HCT116 (cell line): ENCODE results near the gene PHF5A. TPM values are rescaled to one million over a fixed set of nuclear protein-coding genes. Genes with fewer than 3 reads are reported as not detected.

ENCODE experiments used
- ATAC-seq: fragments of 200-7000 bp; cut with Tn5 transposase; 2 replicates; pipeline ENCODE4 v1.9.1; 2020; ENCODE audit warnings: mild to moderate bottlenecking, moderate library complexity
- BruUV-seq: library from RNA; stranded (reverse); fragments of 400-500 nt; replicated peaks from 2 replicates; lab custom pipeline; 2021; lab: Mats Ljungman, UMichigan
- CTCF ChIA-PET: fragments of 300-600 bp; sonication (Branson Sonifier 250); formaldehyde crosslinking; loops from one replicate; lab custom pipeline; 2021; ENCODE audit warnings: antibody characterized with exemption; lab: Charles Lee
- POLR2A ChIA-PET: fragments of 300-600, 350-600 bp; sonication (Branson Sonifier 250); formaldehyde crosslinking; loops from one replicate; lab custom pipeline; 2021; ENCODE audit warnings: antibody characterized with exemption; lab: Charles Lee
- RAD21 ChIA-PET, 2 experiments: fragments of 300-600 bp; sonication (Branson Sonifier 250); formaldehyde crosslinking; loops; one replicate each; lab custom pipeline; 2023; ENCODE audit warnings: low total read pairs in 2 of 2; ENCODE audit not compliant: uncharacterized antibody in 2 of 2, unreplicated experiment in 2 of 2, low non-redundant PET in 1 of 2; lab: Charles Lee
- DNase-seq: peaks from one replicate; pipeline ENCODE4 v3.0.0-alpha.2; 2010; ENCODE audit warnings: low read depth, low spot score
- H2AFZ ChIP-seq: fragments of 200-600 bp; shearing (Covaris generic), sonication (generic); 2 replicates; pipeline ENCODE4 v1.6.1; 2017; ENCODE audit warnings: low read depth, mixed run types, mixed read lengths, antibody characterized with exemption, low read length; ENCODE audit not compliant: poor library complexity, severe bottlenecking
- H3K27ac ChIP-seq: 2 replicates; pipeline ENCODE4 v1.5.1; 2012; ENCODE audit warnings: low read depth, low read length
- H3K27me3 ChIP-seq: fragments of 200-600 bp; sonication (generic); 2 replicates; pipeline ENCODE4 v1.6.1; 2016; ENCODE audit warnings: mixed run types, low read length, mixed read lengths; ENCODE audit not compliant: insufficient read depth
- H3K36me3 ChIP-seq, 2 experiments: fragments of 200-500 bp in 1 of 2; fragments of 200-600 bp in 1 of 2; sonication (Bioruptor generic) in 1 of 2; sonication (generic) in 1 of 2; 2 replicates each; pipeline versions ENCODE4 v1.5.1 to v1.6.1; 2014 to 2016; ENCODE audit warnings: low read length in 2 of 2, inconsistent platforms in 1 of 2, mixed read lengths in 1 of 2, mixed run types in 1 of 2; ENCODE audit not compliant: insufficient read depth in 2 of 2, control insufficient read depth in 1 of 2
- H3K4me1 ChIP-seq, 2 experiments: fragments of 200-600 bp in 1 of 2; sonication (generic) in 1 of 2; 2 replicates each; pipeline versions ENCODE4 v1.5.1 to v1.6.1; 2012 to 2017; ENCODE audit warnings: low read length in 2 of 2, inconsistent platforms in 1 of 2, mild to moderate bottlenecking in 1 of 2, mixed read lengths in 1 of 2, mixed run types in 1 of 2, moderate library complexity in 1 of 2; ENCODE audit not compliant: insufficient read depth in 2 of 2, control insufficient read depth in 1 of 2
- H3K4me2 ChIP-seq: fragments of 200-600 bp; sonication (generic); 2 replicates; pipeline ENCODE4 v1.6.1; 2017; ENCODE audit warnings: mixed run types, low read length, mixed read lengths
- H3K4me3 ChIP-seq, 2 experiments: fragments of 200-600 bp in 1 of 2; sonication (generic) in 1 of 2; replicated peaks in 1 of 2; 2 replicates each; pipeline ENCODE4 v1.5.1; 2011 to 2016; ENCODE audit warnings: low read length in 2 of 2, control low read depth in 1 of 2, low read depth in 1 of 2, mild to moderate bottlenecking in 1 of 2, mixed read lengths in 1 of 2, mixed run types in 1 of 2
- H3K79me2 ChIP-seq: fragments of 200-600 bp; sonication (generic); 2 replicates; pipeline ENCODE4 v1.6.1; 2017; ENCODE audit warnings: mild to moderate bottlenecking, mixed run types, low read length, moderate library complexity, mixed read lengths; ENCODE audit not compliant: insufficient read depth
- H3K9ac ChIP-seq: fragments of 200-600 bp; sonication (generic); 2 replicates; pipeline ENCODE4 v1.6.1; 2016; ENCODE audit warnings: low read length, mixed read lengths
- H3K9me2 ChIP-seq: fragments of 200-600 bp; sonication (generic), shearing (Covaris generic); 2 replicates; pipeline ENCODE4 v1.6.1; 2017; ENCODE audit warnings: mixed run types, mild to moderate bottlenecking, moderate library complexity; ENCODE audit not compliant: insufficient read depth
- H3K9me3 ChIP-seq, 2 experiments: fragments of 200-500 bp in 1 of 2; fragments of 200-600 bp in 1 of 2; sonication (Bioruptor generic) in 1 of 2; sonication (generic) in 1 of 2; 2 replicates each; pipeline ENCODE4 v1.6.1; 2014 to 2017; ENCODE audit warnings: low read length in 2 of 2, mixed read lengths in 2 of 2, inconsistent platforms in 1 of 2, low read depth in 1 of 2, mild to moderate bottlenecking in 1 of 2, mixed run types in 1 of 2, moderate library complexity in 1 of 2; ENCODE audit not compliant: control insufficient read depth in 1 of 2, insufficient read depth in 1 of 2
- H4K20me1 ChIP-seq: fragments of 200-600 bp; sonication (generic), shearing (Covaris generic); 2 replicates; pipeline ENCODE4 v1.6.1; 2017; ENCODE audit warnings: mixed run types, mild to moderate bottlenecking, moderate library complexity; ENCODE audit not compliant: insufficient read depth
- ATF3 ChIP-seq: IDR thresholded peaks from 2 replicates; pipeline ENCODE4 v1.6.1; 2012
- CBX3 ChIP-seq: IDR thresholded peaks from 2 replicates; pipeline ENCODE4 v1.6.1; 2012; ENCODE audit warnings: low read depth
- EGR1 ChIP-seq: IDR thresholded peaks from 2 replicates; pipeline ENCODE4 v1.6.1; 2012; ENCODE audit warnings: low read depth
- EZH2 ChIP-seq: fragments of 200-600 bp; sonication (generic); IDR thresholded peaks from 2 replicates; pipeline ENCODE4 v1.6.1; 2017; ENCODE audit warnings: antibody characterized with exemption, mixed run types
- EZH2phosphoT487 ChIP-seq: fragments of 200-600 bp; IDR thresholded peaks from 2 replicates; pipeline ENCODE4 v1.6.1; 2018; ENCODE audit warnings: antibody characterized with exemption, borderline replicate concordance
- POLR2A ChIP-seq: IDR thresholded peaks from 2 replicates; pipeline ENCODE4 v1.7.0; 2011; ENCODE audit warnings: borderline replicate concordance; ENCODE audit not compliant: insufficient read depth, insufficient read length; ENCODE audit errors: extremely low read depth
- POLR2AphosphoS5 ChIP-seq: IDR thresholded peaks from 2 replicates; pipeline ENCODE4 v1.6.1; 2011; ENCODE audit warnings: mild to moderate bottlenecking, low read depth, low read length, moderate library complexity
- REST ChIP-seq: IDR thresholded peaks from 2 replicates; pipeline ENCODE4 v1.6.1; 2012; ENCODE audit warnings: low read depth
- TCF7L2 ChIP-seq: IDR thresholded peaks from 2 replicates; pipeline ENCODE4 v1.7.0; 2011; ENCODE audit warnings: borderline replicate concordance, inconsistent platforms; ENCODE audit not compliant: insufficient read depth, insufficient read length; ENCODE audit errors: extremely low read depth
- intact Hi-C: fragments of 100-400 bp; cut with micrococcal nuclease; formaldehyde crosslinking; loops from 2 replicates; pipeline ENCODE4 v1.10.0; 2022
- total RNA-seq: library from RNA; stranded (reverse); gene quantifications from one replicate; pipeline ENCODE4 v1.2.1, GENCODE V29; 2021; ENCODE audit not compliant: unreplicated experiment

PHF5A gene
- total RNA-seq, 1 experiment from 2014 or later: 86.0 TPM

GRCh38 chr22:41415554-41415953 lies 52.9 kb downstream of the PHF5A start (continued):
- TF ChIP-seq REST: no peak
- TF ChIP-seq EZH2phosphoT487: no peak
- no peak for TF ChIP-seq ATF3
- no peak for TF ChIP-seq EGR1
- no peak for TF ChIP-seq POLR2A
- TF ChIP-seq EZH2: no peak
- no peak for TF ChIP-seq CBX3
- TF ChIP-seq, all 23 proteins: peak for 0

GRCh38 chr22:41411021-41411851 lies 57.3 kb downstream of the PHF5A start:
- ChIA-PET CTCF (no interaction called here), POLR2A (no interaction called here), RAD21 (interaction anchor here in 1 of 2 experiments (0.6 kb wide), 1 partner anchor 216 kb away, joined by 4 read pairs; no protein-coding TSS in a partner anchor)
- ATAC-seq (no peak), DNase-seq (no peak)
- BruUV-seq: no TSS peak
- intact Hi-C loops: no loop called here
- 0 out of 2 replicates have a peak, but pooled peaks have one; percentile 17 for TF ChIP-seq POLR2AphosphoS5
- TF ChIP-seq TCF7L2: no peak
- H3K9ac ChIP-seq: no peak overlapping the region
- H3K79me2 ChIP-seq: peaks cover 27% of the 10 kb centered on the region
- no peaks in the 10 kb centered on the region for H3K9me2 ChIP-seq
- no peaks in the 10 kb centered on the region for H3K27me3 ChIP-seq
- H2AFZ ChIP-seq: no peak overlapping the region
- H3K9me3 ChIP-seq: no peaks in the 10 kb centered on the region
- no peaks in the 10 kb centered on the region for H4K20me1 ChIP-seq
- no peak overlapping the region for H3K4me2 ChIP-seq
- no peak overlapping the region for H3K4me3 ChIP-seq
- peak overlapping the region; percentile 8; the same call in 1 of the 2 replicates for H3K27ac ChIP-seq
- H3K4me1 ChIP-seq: peaks cover 9 to 34% of the 10 kb centered on the region in 2 experiments
- H3K36me3 ChIP-seq: no peaks in the 10 kb centered on the region
